PC-9 (cell line): ENCODE data around the gene GNMT. TPM values are rescaled to one million over a fixed set of nuclear protein-coding genes. Genes with fewer than 3 reads are reported as not detected.

Source experiments
- BruUV-seq: library from RNA; stranded (reverse); fragments of 400-500 nt; replicated peaks from 2 replicates; lab custom pipeline; 2021; lab: Mats Ljungman, UMichigan
- CTCF ChIA-PET: fragments of 300-600 bp; sonication (Branson Sonifier 250); formaldehyde crosslinking; loops from one replicate; lab custom pipeline; 2022; ENCODE audit warnings: antibody characterized with exemption; lab: Charles Lee
- POLR2A ChIA-PET: fragments of 300-600 bp; sonication (Branson Sonifier 250); formaldehyde crosslinking; loops from one replicate; lab custom pipeline; 2022; ENCODE audit warnings: antibody characterized with exemption; ENCODE audit not compliant: unreplicated experiment; lab: Charles Lee
- DNase-seq, 2 experiments: peaks; one replicate each; pipeline versions ENCODE4 v3.0.0 to v3.0.0-alpha.2; 2015 to 2022; ENCODE audit warnings: mixed read lengths in 1 of 2
- H2AFZ ChIP-seq: fragments of 200-600 bp; sonication (generic); 2 replicates; pipeline ENCODE4 v1.8.1; 2017; ENCODE audit warnings: antibody characterized with exemption
- H3F3A ChIP-seq: fragments of 200-600 bp; sonication (generic); 2 replicates; pipeline ENCODE4 v1.8.1; 2017; ENCODE audit warnings: antibody characterized with exemption, mild to moderate bottlenecking, low read depth; ENCODE audit not compliant: insufficient read depth
- H3K27ac ChIP-seq: fragments of 200-600 bp; sonication (generic); 2 replicates; pipeline ENCODE4 v1.6.1; 2016; ENCODE audit warnings: mixed run types
- H3K27me3 ChIP-seq: fragments of 200-600 bp; sonication (generic); 2 replicates; pipeline ENCODE4 v1.6.1; 2016; ENCODE audit warnings: low read depth, mixed run types; ENCODE audit not compliant: insufficient read depth
- H3K36me3 ChIP-seq: fragments of 200-600 bp; sonication (generic); 2 replicates; pipeline ENCODE4 v1.6.1; 2016; ENCODE audit warnings: low read depth, mixed run types
- H3K4me1 ChIP-seq: fragments of 200-600 bp; sonication (generic); replicated peaks from 2 replicates; pipeline ENCODE4 v1.6.1; 2016; ENCODE audit warnings: mixed run types; ENCODE audit not compliant: insufficient read depth
- H3K4me2 ChIP-seq: fragments of 200-600 bp; sonication (generic); 2 replicates; pipeline ENCODE4 v1.6.1; 2017; ENCODE audit warnings: mixed run types
- H3K4me3 ChIP-seq: fragments of 200-600 bp; sonication (generic); 2 replicates; pipeline ENCODE4 v1.6.1; 2016; ENCODE audit warnings: mixed run types
- H3K79me2 ChIP-seq: fragments of 200-600 bp; sonication (generic); 2 replicates; pipeline ENCODE4 v1.6.1; 2017; ENCODE audit warnings: low read depth, mixed run types
- H3K9me2 ChIP-seq: fragments of 200-600 bp; sonication (generic); 2 replicates; pipeline ENCODE4 v1.8.1; 2017; ENCODE audit warnings: mild to moderate bottlenecking; ENCODE audit not compliant: insufficient read depth
- H3K9me3 ChIP-seq: fragments of 200-600 bp; sonication (generic); 2 replicates; pipeline ENCODE4 v1.8.1; 2016; ENCODE audit warnings: low read depth; ENCODE audit not compliant: insufficient read depth
- H4K20me1 ChIP-seq: fragments of 200-600 bp; sonication (generic); 2 replicates; pipeline ENCODE4 v1.8.1; 2017; ENCODE audit not compliant: insufficient read depth
- EZH2 ChIP-seq: fragments of 200-600 bp; sonication (generic); IDR thresholded peaks from 2 replicates; pipeline ENCODE4 v1.8.0; 2017; ENCODE audit warnings: antibody characterized with exemption, low read depth
- intact Hi-C: fragments of 100-400 bp; cut with micrococcal nuclease; formaldehyde crosslinking; loops from one replicate; pipeline ENCODE4 v1.10.0; 2022; ENCODE audit not compliant: unreplicated experiment
- total RNA-seq: library from RNA; stranded (reverse); gene quantifications from 2 replicates; pipeline ENCODE4 v1.2.3, GENCODE V29; 2021
- TF ChIP-seq, protein P1 (sequence below): fragments of 200-600 bp; sonication (generic); conservative IDR thresholded peaks from 2 replicates; pipeline ENCODE4 v1.6.1; 2017; ENCODE audit warnings: mixed run types, antibody characterized with exemption, mild to moderate bottlenecking, moderate library complexity

Gene GNMT
- total RNA-seq, 1 experiment from 2014 or later, result 0.57 TPM

DNA sequence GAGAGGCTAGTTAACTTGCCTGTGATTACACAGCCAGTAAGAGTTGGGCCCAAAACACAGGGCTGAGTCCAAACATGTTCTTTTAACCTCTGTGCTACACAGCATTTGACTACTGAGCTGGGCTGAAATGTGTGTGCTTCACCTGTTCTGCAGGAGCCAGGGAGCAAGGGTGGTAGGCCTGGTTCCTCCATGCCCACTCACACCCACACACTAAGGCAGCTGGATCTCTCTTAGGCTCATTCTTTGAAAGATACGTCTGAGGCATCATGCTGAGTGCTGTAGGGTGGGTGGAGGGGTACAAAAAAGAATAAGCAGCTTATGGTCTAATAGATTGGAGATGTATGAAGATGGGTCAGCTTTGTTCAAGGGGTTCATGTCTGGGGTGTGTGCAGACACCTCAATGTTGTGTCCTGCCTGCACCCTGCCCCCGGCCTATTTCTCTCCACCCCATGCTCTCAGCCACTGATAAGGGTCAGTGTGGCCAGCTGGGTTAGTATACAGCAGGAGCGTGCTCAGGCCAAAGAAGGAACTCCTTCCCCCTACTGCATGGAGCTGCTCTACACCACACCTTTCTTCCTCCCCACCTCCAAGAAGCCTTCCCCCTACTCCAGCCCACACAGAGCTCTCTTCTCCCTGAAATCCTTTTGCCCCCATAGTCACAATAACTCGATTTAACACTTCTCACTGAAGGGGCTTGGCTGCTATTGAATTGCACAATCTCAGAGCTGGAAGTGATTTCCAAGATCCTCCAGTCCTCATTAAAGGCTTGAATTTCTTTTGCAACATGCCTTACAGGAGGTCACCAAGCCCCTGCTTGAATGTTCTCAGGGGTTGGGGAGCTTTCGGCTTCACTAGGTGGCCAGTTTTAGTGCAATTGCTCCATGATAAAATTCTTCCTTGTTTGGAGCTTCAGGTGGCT is 27.2 kb downstream of the GNMT start:
- Histone ChIP-seq H3K4me1 (peaks cover 10% of the 10 kb centered on the region; the same call in 1 of the 2 replicates), H2AFZ (no peak overlapping the region), H3K27ac (no peak overlapping the region), H3K4me2 (no peak overlapping the region), H3K79me2 (peaks cover 11% of the 10 kb centered on the region; the same call in 1 of the 2 replicates), H3K9me2 (no peaks in the 10 kb centered on the region), H3K27me3 (no peaks in the 10 kb centered on the region), H3F3A (no peaks in the 10 kb centered on the region), H3K36me3 (no peaks in the 10 kb centered on the region), H4K20me1 (no peaks in the 10 kb centered on the region), H3K4me3 (no peak overlapping the region), H3K9me3 (no peaks in the 10 kb centered on the region)
- no peak for DNase-seq
- CTCF ChIA-PET, result no interaction called here
- no TSS peak for BruUV-seq
- intact Hi-C loops, result no loop called here
- TF ChIP-seq, protein P1, sequence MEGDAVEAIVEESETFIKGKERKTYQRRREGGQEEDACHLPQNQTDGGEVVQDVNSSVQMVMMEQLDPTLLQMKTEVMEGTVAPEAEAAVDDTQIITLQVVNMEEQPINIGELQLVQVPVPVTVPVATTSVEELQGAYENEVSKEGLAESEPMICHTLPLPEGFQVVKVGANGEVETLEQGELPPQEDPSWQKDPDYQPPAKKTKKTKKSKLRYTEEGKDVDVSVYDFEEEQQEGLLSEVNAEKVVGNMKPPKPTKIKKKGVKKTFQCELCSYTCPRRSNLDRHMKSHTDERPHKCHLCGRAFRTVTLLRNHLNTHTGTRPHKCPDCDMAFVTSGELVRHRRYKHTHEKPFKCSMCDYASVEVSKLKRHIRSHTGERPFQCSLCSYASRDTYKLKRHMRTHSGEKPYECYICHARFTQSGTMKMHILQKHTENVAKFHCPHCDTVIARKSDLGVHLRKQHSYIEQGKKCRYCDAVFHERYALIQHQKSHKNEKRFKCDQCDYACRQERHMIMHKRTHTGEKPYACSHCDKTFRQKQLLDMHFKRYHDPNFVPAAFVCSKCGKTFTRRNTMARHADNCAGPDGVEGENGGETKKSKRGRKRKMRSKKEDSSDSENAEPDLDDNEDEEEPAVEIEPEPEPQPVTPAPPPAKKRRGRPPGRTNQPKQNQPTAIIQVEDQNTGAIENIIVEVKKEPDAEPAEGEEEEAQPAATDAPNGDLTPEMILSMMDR, result no peak
- TF ChIP-seq EZH2, result no peak
- POLR2A ChIA-PET, result interaction anchor here (0.7 kb wide), 1 partner anchor 38 kb away, joined by 4 read pairs; no protein-coding TSS in a partner anchor

DNA sequence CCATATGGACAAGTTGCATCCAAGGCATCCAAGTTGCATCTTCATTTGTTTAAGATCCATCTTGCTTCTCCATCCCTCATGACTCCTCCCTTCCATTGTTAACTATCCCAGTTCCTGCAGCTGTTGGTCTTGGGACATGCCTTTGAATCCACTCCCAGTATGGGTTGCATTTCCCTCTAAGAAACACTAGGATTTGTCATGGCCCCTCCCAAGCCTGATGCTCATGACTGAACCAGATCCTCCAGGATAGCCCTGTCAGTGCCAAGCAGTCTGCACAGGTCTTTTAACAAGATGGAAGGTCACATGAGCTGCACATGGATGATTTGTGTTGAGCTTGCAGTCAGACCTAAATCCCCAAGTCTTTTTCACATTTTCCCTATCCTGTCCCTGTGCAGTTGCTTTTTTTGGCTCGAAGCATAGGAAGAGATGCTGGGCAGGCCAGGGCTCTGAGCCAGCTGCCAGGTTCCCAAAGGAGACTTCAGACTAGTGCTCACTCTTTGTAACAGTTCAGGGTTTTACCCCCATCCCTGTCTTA is 28.0 kb downstream of the GNMT start:
- CTCF ChIA-PET, result no interaction called here

DNA sequence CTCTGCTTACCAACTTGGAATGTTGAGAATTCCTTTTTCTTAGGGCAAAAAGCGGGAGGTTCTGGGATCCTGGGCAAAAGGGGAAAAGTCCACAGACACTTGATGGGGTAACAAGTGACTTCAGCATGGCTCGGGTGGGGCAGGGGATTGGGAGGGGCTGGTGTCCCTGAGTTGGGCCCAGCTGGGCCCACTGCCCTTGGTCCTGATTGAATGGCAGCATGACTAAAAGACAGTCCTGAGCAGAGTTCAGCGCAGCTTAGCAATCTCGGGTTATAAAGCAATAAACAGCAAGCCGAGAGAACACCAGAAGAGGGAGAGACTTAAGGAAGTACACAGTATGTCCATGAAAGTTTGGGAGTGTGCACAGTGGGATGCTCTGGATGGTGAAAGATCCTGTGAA is 29.4 kb downstream of the GNMT start:
- Histone ChIP-seq H3K4me2 (no peak overlapping the region), H3K4me3 (no peak overlapping the region), H3K27ac (no peak overlapping the region), H3K27me3 (no peaks in the 10 kb centered on the region), H3K9me2 (no peaks in the 10 kb centered on the region), H2AFZ (no peak overlapping the region), H3K79me2 (peaks cover 11% of the 10 kb centered on the region; the same call in 1 of the 2 replicates), H3F3A (no peaks in the 10 kb centered on the region), H4K20me1 (no peaks in the 10 kb centered on the region), H3K9me3 (no peaks in the 10 kb centered on the region), H3K4me1 (peaks cover 5% of the 10 kb centered on the region; the same call in 1 of the 2 replicates), H3K36me3 (no peaks in the 10 kb centered on the region)
- CTCF ChIA-PET, result no interaction called here
- no TSS peak for BruUV-seq
- intact Hi-C loops, result no loop called here
- no peak for DNase-seq
- no peak for TF ChIP-seq EZH2
- TF ChIP-seq, protein P1, result no peak
- POLR2A ChIA-PET, result no interaction called here

More for the DNA sequence above, 28.0 kb downstream of the GNMT start:
- intact Hi-C loops, result no loop called here
- Histone ChIP-seq H2AFZ (no peak overlapping the region), H3K27me3 (no peaks in the 10 kb centered on the region), H4K20me1 (no peaks in the 10 kb centered on the region), H3K79me2 (peaks cover 11% of the 10 kb centered on the region; the same call in 1 of the 2 replicates), H3K9me3 (no peaks in the 10 kb centered on the region), H3K4me1 (peaks cover 7% of the 10 kb centered on the region; the same call in 1 of the 2 replicates), H3F3A (no peaks in the 10 kb centered on the region), H3K9me2 (no peaks in the 10 kb centered on the region), H3K36me3 (no peaks in the 10 kb centered on the region), H3K4me3 (no peak overlapping the region), H3K4me2 (no peak overlapping the region), H3K27ac (no peak overlapping the region)
- TF ChIP-seq, protein P1, result no peak
- no peak for TF ChIP-seq EZH2
- no TSS peak for BruUV-seq
- DNase-seq, result no peak
- POLR2A ChIA-PET, result no interaction called here
